GM18520 (cell line): Measurements from ENCODE around the gene RAB26.

Experiments used
- ATAC-seq: cut with Tn5 transposase; IDR thresholded peaks from one replicate; pipeline ENCODE4 v1.9.1; 2021; ENCODE audit not compliant: unreplicated experiment

Gene RAB26

DNA sequence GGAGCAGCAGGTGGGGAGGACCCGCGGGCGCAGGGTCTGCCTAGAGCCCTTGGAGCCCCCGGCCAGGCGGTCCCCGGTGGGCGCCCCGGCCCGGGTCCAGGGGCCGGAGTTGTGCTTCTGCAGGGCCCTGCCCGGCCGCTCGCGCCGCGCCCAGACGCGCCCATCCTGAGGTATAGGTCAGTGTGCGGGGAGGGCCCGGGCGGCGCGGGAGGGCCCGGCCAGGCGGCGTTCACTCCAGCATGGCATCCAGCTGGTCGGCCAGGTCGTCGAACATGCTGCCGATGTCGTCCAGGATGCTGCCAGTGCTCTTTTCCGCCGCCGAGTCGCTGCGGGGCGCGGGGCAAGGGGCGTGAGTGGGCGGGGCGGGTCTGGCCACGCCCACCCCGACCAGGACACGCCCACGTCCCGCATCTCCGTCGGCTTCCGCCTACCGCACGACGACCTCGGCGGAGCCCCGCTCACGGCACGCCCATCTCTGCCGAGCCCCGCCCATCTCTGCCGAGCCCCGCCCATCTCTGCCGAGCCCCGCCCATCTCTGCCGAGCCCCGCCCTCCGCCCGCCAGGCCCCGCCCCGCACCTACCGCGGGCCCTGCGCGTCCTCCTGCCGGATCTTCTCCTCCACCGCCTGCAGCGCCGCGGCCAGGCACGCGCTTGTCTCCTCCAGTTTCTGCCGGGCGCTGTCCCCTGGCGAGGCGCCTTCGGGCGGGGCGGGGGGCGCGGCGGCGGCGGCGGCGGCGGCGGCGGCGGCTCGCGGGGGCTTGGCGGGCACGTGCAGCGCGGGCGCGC lies 30.1 kb downstream of the RAB26 start:
- no peak for ATAC-seq

DNA sequence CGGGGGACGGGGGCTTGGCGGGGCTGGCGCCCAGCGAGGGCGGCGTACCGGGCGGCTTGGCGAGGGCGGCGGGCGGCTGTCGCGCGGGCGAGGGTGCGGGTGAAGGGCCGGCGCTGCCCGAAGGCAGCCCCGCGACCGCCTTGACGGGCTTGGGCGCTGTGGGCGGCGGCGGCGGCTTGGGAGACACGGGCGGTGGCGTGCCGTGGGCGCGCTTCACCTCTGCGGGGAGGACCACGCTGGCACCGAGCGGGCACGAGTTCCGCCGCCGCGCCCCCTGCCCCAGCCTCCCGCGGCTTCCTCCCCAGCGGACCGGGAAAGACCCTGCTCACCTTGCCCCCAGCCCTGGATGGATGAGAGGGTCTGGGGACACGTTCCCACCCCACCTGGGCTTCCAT lies 30.7 kb downstream of the RAB26 start:
- no peak for ATAC-seq

- ATAC-seq = no peak
Measured at GRCh38 chr16:2179576-2179975, 31.2 kb downstream of the RAB26 start.

- no peak for ATAC-seq
Measured at GRCh38 chr16:2180461-2180860, 32.0 kb downstream of the RAB26 start.

GRCh38 chr16:2180962-2181923 lies 32.8 kb downstream of the RAB26 start:
- ATAC-seq = no peak

- ATAC-seq = no peak
Measured at GRCh38 chr16:2181952-2182351, 33.5 kb downstream of the RAB26 start.

- ATAC-seq = no peak
Measured at GRCh38 chr16:2183671-2184070, 35.2 kb downstream of the RAB26 start.

DNA sequence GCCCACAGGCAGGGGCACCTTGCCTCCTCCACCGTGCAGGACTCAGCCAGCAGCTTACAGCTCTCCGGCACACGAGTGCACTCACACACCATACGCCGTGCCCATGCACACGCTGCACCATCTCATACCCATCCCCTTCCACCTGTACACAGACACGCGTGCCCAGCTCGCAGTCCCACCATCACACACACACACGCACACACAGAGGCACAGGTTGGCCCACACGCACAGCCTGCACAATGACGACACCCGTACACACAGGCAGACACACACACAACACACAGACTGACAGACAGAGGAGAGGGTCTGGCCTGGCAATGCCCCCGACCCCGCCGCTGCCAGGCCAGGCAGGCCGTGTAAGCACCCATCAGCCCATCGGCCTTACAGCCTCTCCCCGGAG lies 35.9 kb downstream of the RAB26 start:
- ATAC-seq = no peak

DNA sequence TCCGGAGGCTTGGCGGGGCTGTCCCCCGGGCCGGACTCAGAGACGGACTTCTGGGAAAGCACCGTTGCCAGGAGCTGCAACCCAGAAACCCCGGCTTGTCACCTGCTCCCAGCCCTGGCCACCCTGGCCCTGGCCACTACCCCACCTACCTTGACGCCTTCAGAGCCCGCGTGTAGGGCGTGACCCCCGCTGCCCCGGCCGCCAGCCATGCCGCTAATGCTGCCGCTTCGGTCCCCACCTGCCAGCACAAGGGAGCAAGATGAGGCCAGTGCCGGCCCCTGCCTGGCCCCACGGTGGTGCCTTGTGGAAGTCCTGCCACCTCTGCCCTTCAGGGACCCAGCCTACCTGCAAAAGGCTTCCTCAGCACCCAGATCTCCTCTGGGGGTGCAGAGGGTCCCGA lies 36.5 kb downstream of the RAB26 start:
- ATAC-seq = no peak

DNA sequence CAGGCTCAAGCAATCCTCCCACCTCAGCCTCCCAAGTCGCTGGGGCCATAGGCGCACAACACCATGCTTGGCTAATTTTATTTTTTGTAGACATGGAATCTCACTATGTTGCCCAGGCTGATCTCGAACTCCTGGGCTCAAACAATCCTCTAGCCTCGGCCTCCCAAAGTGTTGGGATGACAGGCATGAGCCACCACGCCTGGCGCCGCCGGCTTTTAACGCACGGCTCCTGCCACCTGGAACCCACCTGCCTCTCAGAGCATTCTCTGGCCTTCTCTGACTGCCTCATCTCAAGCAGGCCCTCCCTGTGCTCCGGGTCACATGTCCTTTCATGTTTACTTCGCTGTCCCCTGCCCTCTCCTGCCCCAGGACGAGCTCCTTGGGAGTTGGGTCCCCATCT lies 37.6 kb downstream of the RAB26 start:
- ATAC-seq = no peak

DNA sequence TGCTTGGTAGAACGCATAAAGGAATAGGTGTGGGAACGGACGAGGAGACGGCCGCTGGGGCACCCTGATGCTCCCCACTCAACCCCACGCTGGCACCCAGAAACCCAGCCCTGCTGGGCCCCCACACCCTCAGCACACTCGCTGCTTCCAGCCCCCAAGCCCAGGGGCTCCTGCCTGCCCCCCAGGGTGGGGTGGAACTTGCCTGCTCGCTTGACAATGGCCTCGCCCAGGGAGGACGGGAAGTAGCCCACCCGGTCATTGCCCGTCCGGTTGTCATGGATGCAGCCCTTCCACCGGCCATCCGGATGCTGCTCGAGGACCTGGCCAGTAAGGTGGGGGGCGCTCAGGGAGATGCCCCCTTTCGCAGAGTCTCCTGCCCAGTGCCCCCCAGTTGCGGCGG lies 38.1 kb downstream of the RAB26 start:
- ATAC-seq = no peak

GRCh38 chr16:2187212-2187611 lies 38.8 kb downstream of the RAB26 start:
- no peak for ATAC-seq

DNA sequence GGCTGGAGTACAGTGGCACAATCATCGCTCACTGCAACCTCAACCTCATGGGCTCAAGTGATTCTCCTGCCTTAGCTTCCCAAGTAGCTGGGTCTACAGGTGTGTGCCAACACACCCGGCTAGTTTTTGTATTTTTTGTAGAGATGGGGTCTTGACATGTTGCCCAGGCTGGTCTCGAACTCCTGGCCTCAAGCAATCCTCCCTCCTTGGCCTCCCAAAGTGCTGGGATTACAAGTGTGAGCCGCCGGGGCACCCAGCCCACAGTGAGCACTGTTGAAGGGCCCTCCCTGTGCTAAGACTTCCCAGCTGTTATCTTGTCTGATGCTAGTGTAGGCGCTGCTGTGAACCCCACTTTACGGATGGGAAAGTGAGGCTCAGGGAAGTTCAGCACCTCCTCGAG lies 40.0 kb downstream of the RAB26 start:
- no peak for ATAC-seq

DNA sequence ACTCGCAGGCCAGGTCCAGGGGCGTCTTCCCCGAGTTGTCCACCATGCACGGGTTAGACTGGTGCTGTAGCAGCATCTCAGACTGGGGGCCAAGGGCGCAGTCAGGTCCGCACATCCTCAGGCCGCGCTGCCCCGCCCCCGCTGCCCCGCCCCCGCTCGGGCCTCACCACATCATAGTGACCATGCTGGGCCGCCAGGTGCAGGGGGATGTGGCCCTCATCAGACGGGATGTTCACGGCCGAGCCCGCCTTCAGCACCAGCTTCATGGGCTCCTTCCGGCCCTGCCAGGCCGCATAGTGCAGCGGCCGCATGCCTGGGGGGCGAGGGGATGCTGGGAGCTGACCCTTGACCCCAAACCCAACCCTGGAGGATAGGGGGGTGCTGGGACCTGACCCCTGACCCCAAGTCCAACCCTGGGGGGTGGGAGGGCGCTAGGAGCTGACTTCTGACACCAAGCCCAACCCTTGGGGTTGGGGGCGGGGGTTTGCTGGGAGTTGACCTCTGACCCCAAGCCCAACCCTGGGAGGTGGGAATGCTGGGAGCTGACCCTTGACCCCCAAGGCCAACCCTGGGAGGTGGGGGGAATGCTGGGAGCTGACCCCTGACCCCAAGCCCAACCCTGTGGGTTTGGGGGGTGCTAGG lies 40.9 kb downstream of the RAB26 start:
- no peak for ATAC-seq

DNA sequence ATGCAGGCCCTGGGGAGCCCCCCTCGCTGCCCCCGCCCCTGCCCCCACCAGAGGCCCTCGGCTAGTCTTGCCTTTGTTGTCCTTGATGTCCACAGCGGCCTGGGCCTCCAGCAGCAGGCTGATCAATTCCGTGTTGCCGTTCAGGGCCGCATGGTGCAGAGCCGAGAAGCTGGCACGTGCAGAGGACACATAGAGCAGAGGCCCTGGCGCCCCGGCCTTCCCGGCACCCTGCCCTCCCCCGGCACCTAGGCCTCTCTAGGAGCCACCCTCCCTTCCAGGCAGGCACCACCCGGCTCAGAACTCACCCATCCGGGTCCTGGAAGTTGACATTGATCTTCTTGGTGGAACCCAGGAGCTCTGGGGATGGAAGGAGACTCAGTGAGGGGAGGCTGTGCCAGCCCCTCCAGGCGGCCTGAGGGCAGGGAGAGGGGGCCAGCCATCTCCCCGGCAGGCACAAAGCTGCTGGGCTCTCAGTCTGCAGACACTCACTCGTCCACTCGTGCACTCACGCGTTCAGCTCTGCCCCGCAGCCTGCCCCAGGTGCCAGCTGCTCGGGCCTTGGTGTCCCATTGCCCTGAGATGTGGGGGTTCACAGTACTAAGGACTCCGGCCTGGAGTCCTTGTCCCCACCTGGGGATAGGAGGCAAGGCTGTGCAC lies 41.7 kb downstream of the RAB26 start:
- no peak for ATAC-seq

DNA sequence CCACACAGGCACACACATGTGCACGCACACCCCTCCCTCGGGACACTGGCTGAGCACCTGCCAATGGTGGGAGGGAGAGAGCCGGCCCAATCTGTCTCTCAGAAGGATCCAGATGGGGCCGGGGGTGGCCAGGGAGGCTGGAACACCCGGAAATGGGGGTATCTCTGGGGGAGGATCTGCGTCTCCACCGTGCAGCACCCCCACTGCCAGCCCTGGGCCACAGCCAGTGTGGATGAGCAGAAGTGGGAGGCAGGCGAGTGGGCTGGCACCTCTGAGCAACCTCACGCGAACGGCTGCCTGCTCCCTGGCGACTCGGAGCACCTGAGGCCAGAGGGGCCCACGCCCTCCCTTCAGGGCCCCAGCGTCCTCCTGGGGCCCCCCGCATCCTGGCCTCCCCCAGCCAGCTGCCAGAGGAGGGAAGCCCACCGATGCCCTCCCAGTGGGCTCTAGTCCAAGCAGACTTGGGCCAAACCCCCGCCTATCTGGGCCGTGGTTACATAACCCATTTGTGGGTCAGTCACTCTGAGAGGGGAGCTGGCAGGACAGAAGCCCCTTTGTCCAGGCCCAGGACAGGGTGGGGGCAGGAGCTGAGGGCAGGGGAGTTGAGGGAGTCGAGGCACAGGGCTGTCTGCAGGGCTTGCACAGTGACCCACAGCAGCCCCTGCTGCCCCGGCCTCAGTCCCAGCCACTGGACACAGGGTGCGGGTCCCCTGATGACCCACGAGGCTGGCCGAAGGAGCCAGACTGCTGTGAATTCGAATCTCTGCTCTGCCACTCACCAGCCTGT lies 42.4 kb downstream of the RAB26 start:
- no peak for ATAC-seq

DNA sequence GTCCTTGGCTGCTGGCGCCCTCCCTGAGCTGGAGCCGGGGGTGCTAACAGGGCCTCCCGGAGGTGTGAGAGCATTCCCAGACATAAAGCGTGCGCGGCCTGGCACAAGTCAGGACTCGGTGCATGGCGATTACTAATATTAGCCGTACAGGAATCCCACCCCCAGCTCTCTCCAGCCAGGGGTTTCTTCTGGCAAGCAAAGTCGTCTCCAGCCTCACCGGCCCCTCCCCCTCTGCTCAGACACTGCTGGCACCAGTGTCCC lies 43.0 kb downstream of the RAB26 start:
- ATAC-seq = no peak

DNA sequence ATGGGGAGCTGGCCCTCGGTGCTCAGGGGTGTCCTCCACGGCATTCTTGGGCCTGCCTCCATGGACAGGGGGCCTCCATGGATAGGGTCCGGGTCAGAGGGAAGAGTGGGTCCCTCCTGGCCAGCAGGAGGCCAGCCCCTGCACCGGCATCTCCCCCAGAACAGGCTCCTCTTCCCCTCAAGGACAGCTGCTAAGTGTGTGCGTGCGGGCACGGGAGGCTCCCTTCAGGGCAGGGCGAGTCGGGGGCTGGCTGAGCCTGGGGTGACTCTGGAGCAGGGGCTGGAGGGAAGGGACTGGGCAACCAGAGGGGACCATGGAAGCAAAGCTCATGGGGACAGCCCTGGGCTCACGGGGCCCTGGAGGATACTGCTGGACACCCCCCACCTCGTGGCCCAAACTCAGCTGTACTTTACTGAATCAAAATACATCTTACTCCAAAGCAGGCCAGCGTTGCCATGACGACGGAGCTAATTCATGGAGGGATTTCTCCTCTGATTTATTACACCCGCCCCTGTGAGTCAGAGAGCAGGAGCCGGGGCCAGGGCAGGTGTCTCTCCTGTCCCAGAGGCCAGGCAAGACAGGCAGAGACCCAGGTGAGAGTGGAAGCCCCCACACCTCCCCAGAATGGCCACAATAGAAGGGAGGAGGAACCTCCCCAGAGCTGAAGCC lies 45.9 kb downstream of the RAB26 start:
- no peak for ATAC-seq

GRCh38 chr16:2194852-2195321 lies 46.5 kb downstream of the RAB26 start:
- no peak for ATAC-seq
